T-helper 1 cell treated with Interleukin-12 subunit alpha and Interleukin-12 subunit beta and Interleukin-4 antibody, amounts not matched to agents 30 μg/mL and 1 μg/mL, for 36 hours (primary cell): ENCODE data around the gene WDR7.

Source experiments
- H3K27ac Mint-ChIP-seq: one replicate; pipeline ENCODE4 v1.8.0; 2021; ENCODE audit warnings: mild to moderate bottlenecking, mixed read lengths
- H3K27me3 Mint-ChIP-seq: one replicate; pipeline ENCODE4 v1.8.0; 2021; ENCODE audit warnings: low read depth, mixed read lengths
- H3K36me3 Mint-ChIP-seq: one replicate; pipeline ENCODE4 v1.8.0; 2021; ENCODE audit warnings: low read depth, mixed read lengths
- H3K4me1 Mint-ChIP-seq: one replicate; pipeline ENCODE4 v1.8.0; 2021; ENCODE audit warnings: low read depth, mixed read lengths
- H3K4me3 Mint-ChIP-seq: one replicate; pipeline ENCODE4 v1.8.0; 2021; ENCODE audit warnings: mild to moderate bottlenecking, moderate library complexity, mixed read lengths
- H3K9me3 Mint-ChIP-seq: one replicate; pipeline ENCODE4 v1.8.0; 2021; ENCODE audit warnings: mixed read lengths

Gene WDR7

DNA sequence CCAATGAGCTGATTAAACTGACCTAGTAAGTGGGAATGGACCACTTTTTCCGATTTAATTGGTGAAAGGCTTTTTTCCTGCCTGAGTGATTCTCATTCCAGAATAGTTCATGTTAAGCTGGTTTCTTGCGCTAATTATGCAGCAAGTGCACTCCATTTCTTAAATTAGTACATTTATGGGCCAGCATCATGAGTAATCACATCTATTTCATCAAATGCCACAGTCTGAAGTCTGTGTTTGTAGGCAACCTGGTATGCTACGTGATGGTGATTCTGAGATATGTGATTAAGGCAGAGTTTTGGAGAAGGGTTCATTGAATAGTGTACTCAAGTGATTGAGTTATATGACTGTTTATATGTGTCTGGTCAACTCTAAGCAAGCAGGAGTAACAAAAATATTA lies 367.7 kb downstream of the WDR7 start:
- no peaks in the 10 kb centered on the region for H3K27me3 Mint-ChIP-seq
- H3K9me3 Mint-ChIP-seq, result no peaks in the 10 kb centered on the region
- H3K27ac Mint-ChIP-seq, result no peak overlapping the region
- peaks cover 4% of the 10 kb centered on the region for H3K36me3 Mint-ChIP-seq
- peaks cover 16% of the 10 kb centered on the region for H3K4me1 Mint-ChIP-seq
- no peak overlapping the region for H3K4me3 Mint-ChIP-seq

DNA sequence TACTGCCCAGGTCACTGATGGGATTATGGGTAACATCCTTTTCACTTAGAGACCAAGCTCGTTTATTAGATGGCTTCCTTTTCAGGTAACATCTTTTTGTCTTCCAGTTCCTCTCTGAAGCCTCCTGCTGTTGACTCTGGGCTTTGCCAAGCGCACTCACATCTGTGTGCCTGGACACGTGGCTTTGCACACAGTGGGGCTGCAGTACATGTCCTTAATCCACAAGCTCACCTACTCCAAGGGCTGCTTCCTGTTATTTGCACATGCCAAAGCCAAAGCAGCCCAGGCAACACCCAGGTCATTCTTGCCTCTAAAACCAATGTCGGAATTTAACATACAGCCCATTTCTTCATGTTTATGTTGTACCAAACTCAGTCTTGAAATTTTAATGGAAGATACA lies 371.6 kb downstream of the WDR7 start:
- no peak overlapping the region for H3K4me3 Mint-ChIP-seq
- H3K27ac Mint-ChIP-seq, result no peak overlapping the region
- H3K36me3 Mint-ChIP-seq, result peaks cover 4% of the 10 kb centered on the region
- no peaks in the 10 kb centered on the region for H3K9me3 Mint-ChIP-seq
- no peaks in the 10 kb centered on the region for H3K27me3 Mint-ChIP-seq
- H3K4me1 Mint-ChIP-seq, result peaks cover 5% of the 10 kb centered on the region

DNA sequence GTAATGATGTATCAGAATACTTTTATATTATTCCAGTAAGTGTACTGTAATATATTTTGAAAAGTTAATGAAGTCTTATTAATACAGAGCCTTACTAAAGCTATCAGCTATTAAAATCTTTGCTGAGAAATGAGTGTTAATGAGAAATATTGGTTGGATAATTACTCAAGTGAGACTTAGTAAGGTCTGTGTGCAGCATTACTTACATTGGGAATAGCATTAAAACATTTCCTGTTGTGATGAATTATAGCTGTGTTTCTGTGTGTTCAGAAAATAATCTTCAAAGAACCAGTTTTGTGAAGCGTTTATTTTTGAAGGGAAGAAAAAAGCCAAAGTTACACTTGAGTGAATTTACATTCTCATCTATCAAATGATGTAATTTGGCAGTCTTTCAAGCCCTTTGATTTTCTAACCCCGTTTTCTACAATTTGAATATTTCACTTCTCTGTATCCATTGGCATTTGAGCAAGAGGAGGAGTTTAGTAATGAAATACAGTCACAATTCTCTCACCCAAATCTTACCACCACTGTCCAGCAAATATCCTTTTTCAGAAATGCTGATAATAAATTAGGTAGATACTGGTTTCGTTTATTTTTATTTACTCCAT lies 372.2 kb downstream of the WDR7 start:
- no peak overlapping the region for H3K27ac Mint-ChIP-seq
- no peak overlapping the region for H3K4me3 Mint-ChIP-seq
- no peaks in the 10 kb centered on the region for H3K9me3 Mint-ChIP-seq
- no peaks in the 10 kb centered on the region for H3K27me3 Mint-ChIP-seq
- peaks cover 8% of the 10 kb centered on the region for H3K36me3 Mint-ChIP-seq
- no peaks in the 10 kb centered on the region for H3K4me1 Mint-ChIP-seq

DNA sequence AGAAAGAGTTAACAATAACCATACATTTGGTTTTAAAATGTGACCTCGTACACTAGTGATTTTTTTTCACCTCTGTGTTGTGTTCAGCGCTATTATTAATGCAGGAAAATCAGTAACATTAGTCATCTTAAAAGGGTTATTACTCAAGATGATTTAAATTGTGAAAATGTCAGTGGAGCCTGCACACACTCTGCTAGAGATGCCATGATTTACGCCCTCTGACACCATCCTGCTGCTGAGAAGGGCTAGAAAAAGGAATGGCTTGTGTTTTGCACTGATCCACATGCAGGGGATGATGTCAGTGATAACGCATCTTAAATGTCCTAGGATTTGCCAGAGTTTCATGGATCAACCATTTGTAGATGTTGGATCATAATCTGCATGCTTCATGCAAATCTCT lies 374.4 kb downstream of the WDR7 start:
- no peaks in the 10 kb centered on the region for H3K4me1 Mint-ChIP-seq
- no peak overlapping the region for H3K4me3 Mint-ChIP-seq
- no peaks in the 10 kb centered on the region for H3K9me3 Mint-ChIP-seq
- H3K27me3 Mint-ChIP-seq, result no peaks in the 10 kb centered on the region
- peaks cover 12% of the 10 kb centered on the region for H3K36me3 Mint-ChIP-seq
- H3K27ac Mint-ChIP-seq, result no peak overlapping the region

DNA sequence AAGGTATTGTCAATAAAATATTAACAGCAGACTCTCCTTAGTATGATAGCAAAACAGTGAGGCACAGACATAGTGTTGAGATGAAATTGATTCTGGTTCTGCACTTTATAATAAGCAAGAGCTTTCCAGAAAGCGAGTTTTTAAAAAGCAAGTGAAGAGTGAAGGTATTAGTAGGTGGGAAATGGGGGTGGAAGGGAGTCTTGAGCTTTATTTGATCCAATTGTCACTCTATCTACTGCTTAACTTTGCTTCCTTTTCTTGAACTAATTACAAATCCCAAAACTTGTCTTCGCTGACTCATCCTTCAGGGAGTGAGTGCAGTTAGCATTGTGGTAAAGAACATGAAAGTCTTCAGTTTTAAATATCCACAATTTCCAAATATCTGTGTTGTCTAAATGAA lies 375.2 kb downstream of the WDR7 start:
- no peak overlapping the region for H3K27ac Mint-ChIP-seq
- H3K4me3 Mint-ChIP-seq, result no peak overlapping the region
- H3K36me3 Mint-ChIP-seq, result peaks cover 12% of the 10 kb centered on the region
- no peaks in the 10 kb centered on the region for H3K27me3 Mint-ChIP-seq
- H3K4me1 Mint-ChIP-seq, result no peaks in the 10 kb centered on the region
- no peaks in the 10 kb centered on the region for H3K9me3 Mint-ChIP-seq

DNA sequence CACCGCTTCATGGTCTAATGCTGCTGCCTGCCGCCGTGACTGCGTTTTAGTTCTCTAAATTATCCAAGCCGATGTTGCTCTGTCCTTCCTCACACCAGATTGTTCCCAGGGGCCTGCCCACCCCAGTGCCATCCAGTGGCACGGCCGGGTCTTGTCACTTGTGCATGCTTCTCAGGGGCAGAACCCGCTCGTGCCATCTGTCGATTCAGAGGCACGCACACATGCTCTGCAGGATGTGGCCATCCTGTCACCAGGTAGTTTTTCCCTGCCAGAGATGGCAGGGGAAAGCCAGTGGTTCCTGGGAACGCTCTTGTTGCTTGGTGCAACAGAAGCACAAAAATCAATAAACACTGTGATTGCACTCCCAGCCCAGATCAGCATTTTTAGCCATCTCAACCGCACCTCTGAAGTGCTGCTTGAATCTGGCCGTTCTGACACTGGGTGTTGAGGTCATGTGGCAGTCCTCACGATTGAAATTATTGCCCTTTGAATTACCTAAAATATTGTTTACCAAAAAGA lies 376.1 kb downstream of the WDR7 start:
- Mint-ChIP-seq H3K36me3 (peaks cover 15% of the 10 kb centered on the region), H3K4me1 (no peaks in the 10 kb centered on the region), H3K4me3 (no peak overlapping the region), H3K9me3 (no peaks in the 10 kb centered on the region), H3K27ac (no peak overlapping the region), H3K27me3 (no peaks in the 10 kb centered on the region)

DNA sequence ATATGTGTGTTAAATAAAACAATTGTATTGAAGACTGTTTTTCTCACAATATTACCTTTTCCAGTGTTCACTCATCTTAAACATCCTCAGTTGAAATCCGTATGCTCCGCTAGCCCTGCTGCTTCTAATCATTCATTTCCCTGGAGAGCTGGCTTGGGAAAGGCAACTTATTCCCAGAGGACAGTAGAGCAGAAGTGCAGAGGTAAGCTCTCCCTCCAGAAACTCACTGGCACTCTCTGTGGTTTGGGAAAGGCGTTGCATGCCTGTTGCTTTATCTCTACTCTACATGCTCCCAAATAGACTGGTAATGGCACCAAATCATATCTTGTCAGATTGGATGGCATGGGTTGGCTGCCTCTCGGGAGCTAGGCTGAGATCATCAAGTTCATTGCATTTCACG lies 378.6 kb downstream of the WDR7 start:
- H3K9me3 Mint-ChIP-seq, result no peaks in the 10 kb centered on the region
- H3K27me3 Mint-ChIP-seq, result no peaks in the 10 kb centered on the region
- no peak overlapping the region for H3K27ac Mint-ChIP-seq
- no peak overlapping the region for H3K4me3 Mint-ChIP-seq
- peaks cover 15% of the 10 kb centered on the region for H3K36me3 Mint-ChIP-seq
- H3K4me1 Mint-ChIP-seq, result no peaks in the 10 kb centered on the region

DNA sequence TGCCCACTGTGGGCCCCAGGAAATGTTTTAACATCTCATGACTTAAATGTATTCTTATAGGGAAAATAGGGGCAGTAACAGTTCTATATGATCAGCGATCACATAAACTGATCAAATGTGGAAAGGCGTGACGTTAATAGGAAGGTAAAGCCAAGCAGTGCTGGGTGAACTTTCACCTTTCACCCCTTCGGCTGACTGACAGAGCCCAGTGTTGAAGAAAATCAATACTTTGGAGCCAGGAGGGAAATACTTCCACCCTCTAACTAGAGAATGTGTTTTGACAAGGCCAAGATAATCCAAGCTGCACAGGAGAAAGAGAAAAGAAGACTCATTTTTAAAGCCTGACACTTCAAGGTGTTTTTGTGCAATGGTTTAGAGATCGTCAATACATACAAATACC lies 379.3 kb downstream of the WDR7 start:
- Mint-ChIP-seq H3K9me3 (no peaks in the 10 kb centered on the region), H3K36me3 (peaks cover 15% of the 10 kb centered on the region), H3K4me1 (no peaks in the 10 kb centered on the region), H3K4me3 (no peak overlapping the region), H3K27me3 (no peaks in the 10 kb centered on the region), H3K27ac (no peak overlapping the region)

DNA sequence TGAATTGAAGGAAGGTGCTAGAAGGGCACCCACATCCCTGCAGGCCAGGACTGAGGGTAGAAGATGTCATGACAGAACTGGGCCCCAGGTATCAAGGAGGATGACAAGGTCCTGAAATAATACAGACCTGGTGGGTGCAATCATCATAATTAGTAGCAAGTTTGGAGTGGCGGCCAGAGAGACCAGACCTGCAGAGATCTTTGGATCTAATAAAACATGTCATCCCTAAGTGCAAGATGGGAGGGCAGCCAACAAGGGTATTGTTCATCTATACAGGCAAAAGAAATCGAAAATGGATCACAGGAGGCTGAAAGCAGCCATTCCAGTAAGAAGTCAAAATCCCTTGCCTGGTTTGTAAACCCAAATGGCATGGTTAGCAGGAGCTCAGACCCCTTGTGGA lies 384.4 kb downstream of the WDR7 start:
- Mint-ChIP-seq H3K4me1 (no peaks in the 10 kb centered on the region), H3K4me3 (no peak overlapping the region), H3K9me3 (no peaks in the 10 kb centered on the region), H3K36me3 (peaks cover 5% of the 10 kb centered on the region), H3K27me3 (no peaks in the 10 kb centered on the region), H3K27ac (no peak overlapping the region)

DNA sequence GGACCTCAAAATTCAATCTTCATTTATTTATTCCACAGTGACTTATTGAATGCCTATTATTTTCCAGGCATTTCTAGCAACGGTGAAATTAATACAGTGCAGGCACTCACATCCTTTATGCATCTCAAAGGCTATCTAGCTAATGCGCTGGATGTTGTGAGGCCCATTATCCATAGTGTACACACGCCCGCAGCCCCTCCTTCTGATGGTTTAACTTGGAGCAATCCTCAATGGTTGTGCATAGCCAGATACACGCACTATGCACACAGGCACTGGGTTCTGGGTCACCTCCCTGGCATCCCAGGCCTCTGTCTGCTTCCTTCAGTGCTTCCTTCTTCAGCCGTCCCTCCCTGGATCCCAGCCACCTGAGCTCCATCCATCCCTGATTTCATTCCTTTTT lies 387.2 kb downstream of the WDR7 start:
- H3K27ac Mint-ChIP-seq, result no peak overlapping the region
- H3K4me3 Mint-ChIP-seq, result no peak overlapping the region
- peaks cover 3% of the 10 kb centered on the region for H3K27me3 Mint-ChIP-seq
- H3K36me3 Mint-ChIP-seq, result peaks cover 2% of the 10 kb centered on the region
- H3K9me3 Mint-ChIP-seq, result no peaks in the 10 kb centered on the region
- no peaks in the 10 kb centered on the region for H3K4me1 Mint-ChIP-seq

DNA sequence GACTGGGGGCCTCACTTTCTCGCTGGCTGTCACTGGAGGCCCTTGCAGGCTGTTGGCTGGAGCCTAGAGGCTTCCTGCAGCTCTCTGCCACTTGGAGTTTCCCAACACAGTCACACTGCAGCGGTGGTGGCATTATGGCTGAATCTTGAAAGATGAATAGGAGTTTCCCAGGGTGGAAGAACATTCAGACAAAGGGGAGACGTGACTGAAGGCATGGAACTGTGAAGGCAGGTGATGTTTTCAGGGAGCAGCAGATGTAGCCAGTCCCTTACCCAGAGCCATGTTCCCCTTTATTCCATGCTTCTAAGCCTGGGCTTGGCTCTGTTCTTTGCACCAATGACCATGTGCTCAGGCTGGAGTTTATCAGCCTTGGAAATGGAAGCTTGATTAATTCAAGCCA lies 389.0 kb downstream of the WDR7 start:
- H3K9me3 Mint-ChIP-seq, result no peaks in the 10 kb centered on the region
- no peak overlapping the region for H3K27ac Mint-ChIP-seq
- no peaks in the 10 kb centered on the region for H3K4me1 Mint-ChIP-seq
- H3K4me3 Mint-ChIP-seq, result no peak overlapping the region
- peaks cover 3% of the 10 kb centered on the region for H3K27me3 Mint-ChIP-seq
- H3K36me3 Mint-ChIP-seq, result no peaks in the 10 kb centered on the region

DNA sequence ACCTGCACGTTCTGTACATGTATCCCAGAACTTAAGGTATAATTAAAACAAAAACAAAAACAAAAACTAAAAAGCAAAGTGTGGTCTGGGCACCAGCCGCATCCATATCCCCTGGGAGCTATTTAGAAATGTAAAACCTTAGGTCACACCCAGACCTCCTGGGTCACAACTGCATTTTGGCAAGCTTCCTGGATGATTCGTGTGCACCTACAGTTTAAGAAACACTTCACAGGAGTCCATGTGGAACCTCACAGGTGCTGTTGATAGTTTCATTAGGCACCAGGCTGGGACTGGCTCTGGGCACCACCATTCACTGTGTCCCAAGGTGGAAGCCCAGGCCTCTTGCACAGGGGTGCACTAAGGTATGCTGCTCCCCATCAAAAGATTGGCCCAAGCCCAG lies 392.1 kb downstream of the WDR7 start:
- H3K36me3 Mint-ChIP-seq, result no peaks in the 10 kb centered on the region
- no peaks in the 10 kb centered on the region for H3K9me3 Mint-ChIP-seq
- H3K4me1 Mint-ChIP-seq, result no peaks in the 10 kb centered on the region
- H3K27me3 Mint-ChIP-seq, result peaks cover 3% of the 10 kb centered on the region
- no peak overlapping the region for H3K4me3 Mint-ChIP-seq
- H3K27ac Mint-ChIP-seq, result no peak overlapping the region

DNA sequence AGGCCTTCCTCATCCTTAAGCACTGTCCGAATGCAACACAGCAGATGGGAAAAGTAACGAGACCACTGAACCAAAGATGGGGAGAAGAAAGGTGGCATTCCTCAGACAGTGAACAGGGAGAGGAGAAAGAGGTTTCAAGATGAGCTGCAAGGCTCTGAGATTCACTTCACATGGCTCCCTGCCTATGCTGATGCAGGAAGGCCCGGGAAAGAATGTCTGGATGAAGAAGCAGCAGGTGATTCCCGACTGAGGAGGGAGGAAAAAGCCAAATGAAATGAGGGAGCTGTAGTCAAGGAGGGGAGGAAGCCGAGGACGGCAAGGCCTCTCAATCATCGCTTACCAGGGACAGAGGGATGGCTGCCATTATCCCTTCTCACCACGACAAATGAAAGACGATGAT lies 397.2 kb downstream of the WDR7 start:
- H3K27me3 Mint-ChIP-seq, result no peaks in the 10 kb centered on the region
- H3K36me3 Mint-ChIP-seq, result no peaks in the 10 kb centered on the region
- H3K4me3 Mint-ChIP-seq, result no peak overlapping the region
- H3K27ac Mint-ChIP-seq, result no peak overlapping the region
- H3K9me3 Mint-ChIP-seq, result no peaks in the 10 kb centered on the region
- peaks cover 6% of the 10 kb centered on the region for H3K4me1 Mint-ChIP-seq

DNA sequence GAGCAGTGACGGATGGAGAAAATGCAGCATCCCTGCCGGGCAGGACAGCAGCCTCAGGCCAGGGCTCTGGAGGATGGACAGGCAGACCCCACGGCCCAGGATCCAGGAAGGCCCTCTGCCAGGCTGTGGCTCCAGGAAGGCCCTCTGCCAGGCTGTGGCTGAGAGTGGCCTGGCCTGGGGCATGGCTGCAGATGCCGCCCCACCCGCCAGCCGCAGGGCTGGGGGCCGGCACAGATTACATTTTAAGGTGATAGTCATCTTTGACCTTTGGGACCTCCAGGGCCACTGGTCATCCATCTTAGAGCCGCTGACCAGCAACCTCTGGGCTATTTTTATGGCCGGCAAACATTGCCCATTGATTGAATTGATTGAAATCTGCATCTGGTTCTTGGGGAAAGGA lies 397.7 kb downstream of the WDR7 start:
- H3K36me3 Mint-ChIP-seq, result no peaks in the 10 kb centered on the region
- no peak overlapping the region for H3K27ac Mint-ChIP-seq
- H3K27me3 Mint-ChIP-seq, result no peaks in the 10 kb centered on the region
- H3K9me3 Mint-ChIP-seq, result no peaks in the 10 kb centered on the region
- H3K4me3 Mint-ChIP-seq, result no peak overlapping the region
- H3K4me1 Mint-ChIP-seq, result peaks cover 6% of the 10 kb centered on the region

DNA sequence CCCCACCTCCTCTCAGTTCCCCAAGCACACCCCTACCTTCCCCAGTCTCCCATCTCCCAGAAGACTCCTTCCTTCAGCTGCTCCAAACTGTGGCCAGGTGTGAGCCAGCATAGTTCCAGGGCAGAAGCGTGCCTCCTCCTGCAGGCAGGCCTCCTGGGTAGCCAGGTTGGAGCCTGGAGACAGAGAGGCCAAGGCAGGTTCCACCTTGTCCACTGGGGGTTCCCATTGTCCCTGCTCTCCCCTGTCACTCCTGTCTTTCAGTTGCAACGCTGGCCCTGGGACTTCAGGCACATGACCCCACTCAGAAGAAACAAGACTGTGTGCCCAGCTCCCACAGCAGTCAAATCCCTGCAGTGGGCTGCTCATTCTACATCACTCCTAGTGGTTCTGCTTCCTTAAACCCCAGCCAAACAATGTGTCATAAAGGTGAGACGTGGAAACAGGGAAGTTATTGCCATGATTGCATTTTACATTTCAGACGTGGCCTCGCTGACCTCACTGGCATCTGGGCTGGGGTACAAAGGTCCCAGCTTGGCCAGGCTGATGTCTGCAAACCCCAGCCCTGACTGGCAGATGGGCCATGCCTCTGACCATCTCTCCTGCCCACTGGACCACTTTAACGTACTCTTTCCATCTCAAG lies 399.3 kb downstream of the WDR7 start:
- no peaks in the 10 kb centered on the region for H3K27me3 Mint-ChIP-seq
- H3K27ac Mint-ChIP-seq, result no peak overlapping the region
- no peak overlapping the region for H3K4me3 Mint-ChIP-seq
- H3K4me1 Mint-ChIP-seq, result peaks cover 6% of the 10 kb centered on the region
- no peaks in the 10 kb centered on the region for H3K36me3 Mint-ChIP-seq
- H3K9me3 Mint-ChIP-seq, result peaks cover 11% of the 10 kb centered on the region
